ENCODE data around the gene LILRB4.
"Not testable (repeated sequence)": the region's sequence is repeated elsewhere in the genome, so short reads cannot be mapped to it uniquely, and the experiment has no call there.

The LILRB4 gene

GRCh38 chr19:54650108-54650655, 12.6 kb upstream of the LILRB4 start:
- DNase-seq (ENCODE audit: low read depth), result no peak

- no peak for DNase-seq (ENCODE audit: low read depth)
These were observed 9.5 kb upstream of the LILRB4 start for GRCh38 chr19:54653181-54653809.

GRCh38 chr19:54654447-54655321, 8.1 kb upstream of the LILRB4 start:
- DNase-seq (ENCODE audit: low read depth), result no peak

- no peak for DNase-seq (ENCODE audit: low read depth)
These were observed 3.5 kb upstream of the LILRB4 start for GRCh38 chr19:54659300-54659699.

GRCh38 chr19:54660306-54660705, 2.5 kb upstream of the LILRB4 start:
- no peak for DNase-seq (ENCODE audit: low read depth)

- no peak for DNase-seq (ENCODE audit: low read depth)
These were observed 1.8 kb upstream of the LILRB4 start for GRCh38 chr19:54660964-54661363.

- no peak for DNase-seq (ENCODE audit: low read depth)
These were observed 821 bp upstream of the LILRB4 start for GRCh38 chr19:54661846-54662481.

GRCh38 chr19:54665530-54665929, 2.7 kb downstream of the LILRB4 start:
- no peak for DNase-seq (ENCODE audit: low read depth)

- no peak for DNase-seq (ENCODE audit: low read depth)
These were observed 4.4 kb downstream of the LILRB4 start for GRCh38 chr19:54667217-54667616.

GRCh38 chr19:54668353-54668752, 5.6 kb downstream of the LILRB4 start:
- no peak for DNase-seq (ENCODE audit: low read depth)

GRCh38 chr19:54670576-54671357, 8.0 kb downstream of the LILRB4 start:
- DNase-seq (ENCODE audit: low read depth), result no peak

GRCh38 chr19:54673222-54673621, 10.4 kb downstream of the LILRB4 start:
- no peak for DNase-seq (ENCODE audit: low read depth)

GRCh38 chr19:54674021-54674617, 11.3 kb downstream of the LILRB4 start:
- DNase-seq (ENCODE audit: low read depth), result no peak

GRCh38 chr19:54676210-54676834, 13.5 kb downstream of the LILRB4 start:
- DNase-seq (ENCODE audit: low read depth), result not testable (repeated sequence)

- no peak for DNase-seq (ENCODE audit: low read depth)
These were observed 14.4 kb downstream of the LILRB4 start for GRCh38 chr19:54677217-54677616.

- DNase-seq (ENCODE audit: low read depth), result not testable (repeated sequence)
These were observed 18.8 kb downstream of the LILRB4 start for GRCh38 chr19:54681596-54681995.

GRCh38 chr19:54682306-54682856, 19.6 kb downstream of the LILRB4 start:
- DNase-seq (ENCODE audit: low read depth), result no peak

GRCh38 chr19:54684527-54684926, 21.7 kb downstream of the LILRB4 start:
- no peak for DNase-seq (ENCODE audit: low read depth)

GRCh38 chr19:54691582-54692297, 29.0 kb downstream of the LILRB4 start:
- DNase-seq (ENCODE audit: low read depth), result no peak

GRCh38 chr19:54692298-54692615, 29.5 kb downstream of the LILRB4 start:
- DNase-seq (ENCODE audit: low read depth), result no peak

Data from GM04503 (cell line).